ENCODE data around the gene ASB4.

The ASB4 gene

GRCh38 chr7:95560674-95561073 lies 74.9 kb downstream of the ASB4 start:
- no peak for DNase-seq

- no peak for DNase-seq
Observed at GRCh38 chr7:95569720-95570119, 84.0 kb downstream of the ASB4 start.

- DNase-seq: no peak
Observed at GRCh38 chr7:95577137-95577536, 91.4 kb downstream of the ASB4 start.

GRCh38 chr7:95578299-95578855 lies 92.6 kb downstream of the ASB4 start:
- DNase-seq: peak; percentile 3

GRCh38 chr7:95579318-95579717 lies 93.6 kb downstream of the ASB4 start:
- DNase-seq: no peak

GRCh38 chr7:95581467-95581866 lies 95.7 kb downstream of the ASB4 start:
- DNase-seq: no peak

GRCh38 chr7:95582578-95583293 lies 97.0 kb downstream of the ASB4 start:
- DNase-seq: no peak

GRCh38 chr7:95583834-95584621 lies 98.3 kb downstream of the ASB4 start:
- DNase-seq: no peak

GRCh38 chr7:95584769-95585425 lies 99.2 kb downstream of the ASB4 start:
- no peak for DNase-seq

GRCh38 chr7:95585426-95585789 lies 99.7 kb downstream of the ASB4 start:
- DNase-seq: no peak

- DNase-seq: no peak
Observed at GRCh38 chr7:95586951-95587301, 101.2 kb downstream of the ASB4 start.

GRCh38 chr7:95589031-95589430 lies 103.3 kb downstream of the ASB4 start:
- DNase-seq: no peak

GRCh38 chr7:95589766-95590165 lies 104.0 kb downstream of the ASB4 start:
- DNase-seq: no peak
